Neuronal stem cell (in vitro differentiated cells): ENCODE measurements around the gene ODF2.

Experiments used
- DNase-seq: peaks from one replicate; pipeline ENCODE4 v3.0.0-alpha.2; 2013; ENCODE audit warnings: low spot score
- H2AFZ ChIP-seq: one replicate; pipeline ENCODE4 v1.6.1; 2013; ENCODE audit warnings: mild to moderate bottlenecking, low read length, inconsistent platforms
- H2AK5ac ChIP-seq: 2 replicates; pipeline ENCODE4 v1.6.1; 2013; ENCODE audit warnings: low read depth, mild to moderate bottlenecking, inconsistent platforms, low read length, moderate library complexity, mixed read lengths
- H2BK120ac ChIP-seq: 2 replicates; pipeline ENCODE4 v1.6.1; 2013; ENCODE audit warnings: low read depth, mild to moderate bottlenecking, inconsistent platforms, low read length, moderate library complexity, mixed read lengths
- H2BK12ac ChIP-seq: one replicate; pipeline ENCODE4 v1.6.1; 2013; ENCODE audit warnings: low read length, inconsistent platforms
- H2BK15ac ChIP-seq: 2 replicates; pipeline ENCODE4 v1.6.1; 2013; ENCODE audit warnings: mild to moderate bottlenecking, low read length, inconsistent platforms, mixed read lengths
- H2BK5ac ChIP-seq: one replicate; pipeline ENCODE4 v1.6.1; 2013; ENCODE audit warnings: inconsistent platforms, mild to moderate bottlenecking, low read length, moderate library complexity
- H3K14ac ChIP-seq: one replicate; pipeline ENCODE4 v1.6.1; 2013; ENCODE audit warnings: low read length, inconsistent platforms
- H3K18ac ChIP-seq: 2 replicates; pipeline ENCODE4 v1.6.1; 2013; ENCODE audit warnings: low read length, inconsistent platforms
- H3K23ac ChIP-seq: 2 replicates; pipeline ENCODE4 v1.6.1; 2013; ENCODE audit warnings: low read depth, mild to moderate bottlenecking, mixed read lengths, low read length, inconsistent platforms; ENCODE audit not compliant: poor library complexity
- H3K27ac ChIP-seq: replicated peaks from 3 replicates; pipeline ENCODE4 v1.5.1; 2013; ENCODE audit warnings: low read length, inconsistent platforms
- H3K27me3 ChIP-seq, 3 experiments: 2 replicates each; pipeline ENCODE4 v1.6.1; 2013; ENCODE audit warnings: low read length in 3 of 3, mild to moderate bottlenecking in 2 of 3, inconsistent platforms in 1 of 3, low read depth in 1 of 3, mixed read lengths in 1 of 3, moderate library complexity in 1 of 3; ENCODE audit not compliant: control insufficient read depth in 3 of 3, insufficient read depth in 3 of 3
- H3K36me3 ChIP-seq, 2 donors: replicated peaks in 1 of 2; 2 replicates each; pipeline ENCODE4 v1.6.1; 2013; ENCODE audit warnings: low read length in 2 of 2; ENCODE audit not compliant: control insufficient read depth in 2 of 2, insufficient read depth in 2 of 2
- H3K4ac ChIP-seq: 2 replicates; pipeline ENCODE4 v1.6.1; 2013; ENCODE audit warnings: inconsistent platforms, mild to moderate bottlenecking, low read length, moderate library complexity
- H3K4me1 ChIP-seq, 2 donors: 1 replicate in 1 of 2; 2 replicates in 1 of 2; pipeline ENCODE4 v1.6.1; 2013; ENCODE audit warnings: low read length in 2 of 2, low read depth in 1 of 2; ENCODE audit not compliant: control insufficient read depth in 2 of 2, insufficient read depth in 1 of 2
- H3K4me2 ChIP-seq: one replicate; pipeline ENCODE4 v1.6.1; 2013; ENCODE audit warnings: mild to moderate bottlenecking, low read length, inconsistent platforms; ENCODE audit not compliant: insufficient read depth, poor library complexity, severe bottlenecking
- H3K4me3 ChIP-seq, 2 donors: 2 replicates each; pipeline ENCODE4 v1.5.1; 2013; ENCODE audit warnings: low read length in 2 of 2, mild to moderate bottlenecking in 2 of 2, inconsistent platforms in 1 of 2, moderate library complexity in 1 of 2
- H3K79me1 ChIP-seq: one replicate; pipeline ENCODE4 v1.6.1; 2013; ENCODE audit warnings: low read depth, mild to moderate bottlenecking, inconsistent platforms, low read length, moderate library complexity
- H3K9ac ChIP-seq: one replicate; pipeline ENCODE4 v1.6.1; 2013; ENCODE audit warnings: mild to moderate bottlenecking, low read depth, low read length, inconsistent platforms; ENCODE audit not compliant: poor library complexity
- H3K9me3 ChIP-seq, 2 donors: replicated peaks in 1 of 2; 2 replicates each; pipeline versions ENCODE3 to v1.6.1; 2013; ENCODE audit warnings: low read length in 2 of 2, mild to moderate bottlenecking in 2 of 2, inconsistent platforms in 1 of 2, low read depth in 1 of 2, mixed read lengths in 1 of 2, moderate library complexity in 1 of 2; ENCODE audit not compliant: control insufficient read depth in 2 of 2, insufficient read depth in 1 of 2
- H4K8ac ChIP-seq: one replicate; pipeline ENCODE4 v1.6.1; 2013; ENCODE audit warnings: low read depth, mild to moderate bottlenecking, inconsistent platforms, low read length, moderate library complexity
- H4K91ac ChIP-seq: one replicate; pipeline ENCODE4 v1.6.1; 2013; ENCODE audit warnings: low read length, low read depth, mild to moderate bottlenecking, inconsistent platforms; ENCODE audit not compliant: poor library complexity
- WGBS, 2 donors: extraction: QIAGEN DNeasy Blood & Tissue Kit; methylation state at CpG; one replicate each; pipeline ENCODE4 v1.1.7; 2013; ENCODE audit warnings: missing lambda C conversion rate in 2 of 2, mixed read lengths in 1 of 2; ENCODE audit not compliant: insufficient read length in 2 of 2, insufficient replicate concordance in 1 of 2; ENCODE audit errors: extremely low coverage in 2 of 2; 5-methylcytosine and 5-hydroxymethylcytosine counted together

Gene ODF2

GRCh38 chr9:128414461-128414860 is 41.3 kb upstream of the ODF2 start:
- Histone ChIP-seq H2AFZ (no peak overlapping the region), H3K14ac (no peak overlapping the region), H3K18ac (no peak overlapping the region), H2BK120ac (no peak overlapping the region), H3K9me3 (peaks cover 0 to 8% of the 10 kb centered on the region in 2 donors), H2BK5ac (no peak overlapping the region), H3K4ac (no peak overlapping the region), H4K8ac (no peak overlapping the region), H3K9ac (no peak overlapping the region), H3K23ac (no peak overlapping the region), H3K27me3 (peaks cover 0 to 71% (median 13%) of the 10 kb centered on the region in 3 experiments), H3K79me1 (no peaks in the 10 kb centered on the region), H3K36me3 (no peaks in the 10 kb centered on the region), H3K4me2 (no peak overlapping the region), H2AK5ac (no peak overlapping the region), H3K4me1 (peaks cover 8 to 31% of the 10 kb centered on the region in 2 donors), H4K91ac (no peak overlapping the region), H3K27ac (no peak overlapping the region), H2BK15ac (no peak overlapping the region), H3K4me3 (no peak overlapping the region), H2BK12ac (no peak overlapping the region)
- DNase-seq, result no peak
- WGBS, 2 donors, result no CpG with 5 or more reads among the region's 3 CpGs

GRCh38 chr9:128415281-128415680 is 40.5 kb upstream of the ODF2 start:
- no peak overlapping the region for H3K23ac ChIP-seq
- no peak overlapping the region for H3K27ac ChIP-seq
- no peak overlapping the region for H2BK5ac ChIP-seq
- no peak for DNase-seq
- H2AFZ ChIP-seq, result no peak overlapping the region
- H3K4me1 ChIP-seq, result peaks cover 6 to 24% of the 10 kb centered on the region in 2 donors
- H2BK120ac ChIP-seq, result no peak overlapping the region
- no peak overlapping the region for H3K4me2 ChIP-seq
- no peak overlapping the region for H3K4me3 ChIP-seq
- no peak overlapping the region for H4K91ac ChIP-seq
- no peak overlapping the region for H3K9ac ChIP-seq
- no peak overlapping the region for H2BK15ac ChIP-seq
- H2BK12ac ChIP-seq, result no peak overlapping the region
- peaks cover 2% of the 10 kb centered on the region for H3K79me1 ChIP-seq
- no peak overlapping the region for H3K14ac ChIP-seq
- no peak overlapping the region for H3K18ac ChIP-seq
- no CpG with 5 or more reads among the region's 2 CpGs for WGBS, 2 donors
- no peak overlapping the region for H4K8ac ChIP-seq
- H3K9me3 ChIP-seq, result peaks cover 0 to 7% of the 10 kb centered on the region in 2 donors
- H3K4ac ChIP-seq, result no peak overlapping the region
- no peak overlapping the region for H2AK5ac ChIP-seq
- no peaks in the 10 kb centered on the region for H3K36me3 ChIP-seq
- peaks cover 0 to 70% (median 15%) of the 10 kb centered on the region in 3 experiments for H3K27me3 ChIP-seq

- H3K4me3 ChIP-seq, result no peak overlapping the region
- H3K9ac ChIP-seq, result no peak overlapping the region
- H4K91ac ChIP-seq, result no peak overlapping the region
- H3K27me3 ChIP-seq, result peaks cover 0 to 67% (median 18%) of the 10 kb centered on the region in 3 experiments
- H3K4ac ChIP-seq, result no peak overlapping the region
- H3K36me3 ChIP-seq, result no peaks in the 10 kb centered on the region
- no peak overlapping the region for H3K27ac ChIP-seq
- no peak overlapping the region for H3K4me2 ChIP-seq
- no peak overlapping the region for H3K23ac ChIP-seq
- H3K18ac ChIP-seq, result no peak overlapping the region
- no peak overlapping the region for H2BK15ac ChIP-seq
- H3K9me3 ChIP-seq, result peaks cover 0 to 7% of the 10 kb centered on the region in 2 donors
- H2BK5ac ChIP-seq, result no peak overlapping the region
- no peak overlapping the region for H3K14ac ChIP-seq
- no peak overlapping the region for H2BK12ac ChIP-seq
- H2AFZ ChIP-seq, result peak overlapping the region; percentile 6
- H2AK5ac ChIP-seq, result no peak overlapping the region
- H3K4me1 ChIP-seq, result peaks cover 6 to 24% of the 10 kb centered on the region in 2 donors
- no CpG with 5 or more reads among the region's 6 CpGs for WGBS, 2 donors
- DNase-seq, result no peak
- peaks cover 3% of the 10 kb centered on the region for H3K79me1 ChIP-seq
- no peak overlapping the region for H2BK120ac ChIP-seq
- no peak overlapping the region for H4K8ac ChIP-seq
Observed at GRCh38 chr9:128416014-128416413, 39.8 kb upstream of the ODF2 start.

GRCh38 chr9:128416432-128417019 is 39.3 kb upstream of the ODF2 start:
- Histone ChIP-seq H3K4me2 (no peak overlapping the region), H3K4me1 (peaks cover 9 to 23% of the 10 kb centered on the region in 2 donors), H3K27me3 (peaks cover 0 to 67% (median 18%) of the 10 kb centered on the region in 3 experiments), H3K27ac (no peak overlapping the region), H3K36me3 (no peaks in the 10 kb centered on the region), H2BK120ac (no peak overlapping the region), H3K18ac (no peak overlapping the region), H2BK12ac (no peak overlapping the region), H2AFZ (peak overlapping the region; percentile 6), H4K91ac (no peak overlapping the region), H3K14ac (no peak overlapping the region), H2BK5ac (no peak overlapping the region), H4K8ac (no peak overlapping the region), H3K4me3 (no peak overlapping the region), H3K79me1 (peaks cover 3% of the 10 kb centered on the region), H3K9me3 (peaks cover 0 to 6% of the 10 kb centered on the region in 2 donors), H3K4ac (no peak overlapping the region), H2BK15ac (no peak overlapping the region), H2AK5ac (no peak overlapping the region), H3K9ac (no peak overlapping the region), H3K23ac (no peak overlapping the region)
- WGBS, 2 donors, result no CpG with 5 or more reads among the region's 6 CpGs
- DNase-seq, result no peak
